GM12872 (cell line): Measurements from ENCODE around the gene PPP1R3F.

Source experiments
- TF ChIP-seq, protein P1 (sequence below): IDR thresholded peaks from 3 replicates; pipeline ENCODE4 v1.5.1; 2011; ENCODE audit warnings: low read depth, mild to moderate bottlenecking, low read length, moderate library complexity; ENCODE audit not compliant: insufficient read depth

Gene PPP1R3F

DNA sequence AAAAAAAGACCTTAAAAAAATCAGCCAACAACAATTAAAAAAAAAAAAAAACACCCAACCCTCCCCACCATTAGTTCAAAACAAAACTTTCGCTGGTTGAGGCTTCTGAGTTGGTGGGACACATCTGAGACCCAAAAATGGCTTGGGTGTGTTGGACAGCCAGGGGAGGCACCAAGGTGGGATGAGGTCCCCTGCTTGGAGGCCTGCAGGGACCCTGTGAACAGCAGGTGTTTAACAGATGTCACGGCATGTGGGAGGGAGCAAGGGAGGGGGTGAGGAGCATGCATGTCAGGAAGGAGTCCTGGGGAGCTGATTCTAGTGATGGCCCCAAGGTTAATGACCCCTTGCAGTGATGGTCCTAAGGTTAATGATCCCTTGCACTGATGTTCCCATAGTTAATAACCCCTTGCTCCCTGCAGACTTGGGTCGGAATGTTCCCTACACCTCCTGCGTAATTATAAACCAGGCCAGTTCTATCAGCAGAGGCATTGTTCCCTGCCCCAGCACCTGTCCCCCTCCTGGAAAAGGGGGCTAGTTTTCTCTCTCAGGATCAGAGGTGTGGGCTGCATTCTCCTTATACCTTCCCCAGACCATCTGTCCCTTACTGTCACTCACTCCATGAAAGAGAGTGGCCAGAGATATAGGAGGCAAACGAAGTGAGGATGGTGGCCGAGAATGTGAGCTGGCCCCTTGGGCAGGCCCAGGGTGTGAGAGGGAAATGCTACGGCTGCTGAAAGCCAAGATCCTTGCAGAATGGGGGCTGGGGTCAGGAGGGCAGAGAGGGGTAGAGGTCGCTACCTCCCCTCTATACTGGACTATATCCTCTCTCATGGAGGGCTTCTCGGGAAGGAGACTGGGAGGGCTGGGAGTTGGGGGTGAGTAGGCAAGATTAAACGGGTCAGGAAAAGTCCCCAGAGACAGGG is 2.8 kb upstream of the PPP1R3F start:
- TF ChIP-seq, protein P1, sequence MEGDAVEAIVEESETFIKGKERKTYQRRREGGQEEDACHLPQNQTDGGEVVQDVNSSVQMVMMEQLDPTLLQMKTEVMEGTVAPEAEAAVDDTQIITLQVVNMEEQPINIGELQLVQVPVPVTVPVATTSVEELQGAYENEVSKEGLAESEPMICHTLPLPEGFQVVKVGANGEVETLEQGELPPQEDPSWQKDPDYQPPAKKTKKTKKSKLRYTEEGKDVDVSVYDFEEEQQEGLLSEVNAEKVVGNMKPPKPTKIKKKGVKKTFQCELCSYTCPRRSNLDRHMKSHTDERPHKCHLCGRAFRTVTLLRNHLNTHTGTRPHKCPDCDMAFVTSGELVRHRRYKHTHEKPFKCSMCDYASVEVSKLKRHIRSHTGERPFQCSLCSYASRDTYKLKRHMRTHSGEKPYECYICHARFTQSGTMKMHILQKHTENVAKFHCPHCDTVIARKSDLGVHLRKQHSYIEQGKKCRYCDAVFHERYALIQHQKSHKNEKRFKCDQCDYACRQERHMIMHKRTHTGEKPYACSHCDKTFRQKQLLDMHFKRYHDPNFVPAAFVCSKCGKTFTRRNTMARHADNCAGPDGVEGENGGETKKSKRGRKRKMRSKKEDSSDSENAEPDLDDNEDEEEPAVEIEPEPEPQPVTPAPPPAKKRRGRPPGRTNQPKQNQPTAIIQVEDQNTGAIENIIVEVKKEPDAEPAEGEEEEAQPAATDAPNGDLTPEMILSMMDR = no peak

DNA sequence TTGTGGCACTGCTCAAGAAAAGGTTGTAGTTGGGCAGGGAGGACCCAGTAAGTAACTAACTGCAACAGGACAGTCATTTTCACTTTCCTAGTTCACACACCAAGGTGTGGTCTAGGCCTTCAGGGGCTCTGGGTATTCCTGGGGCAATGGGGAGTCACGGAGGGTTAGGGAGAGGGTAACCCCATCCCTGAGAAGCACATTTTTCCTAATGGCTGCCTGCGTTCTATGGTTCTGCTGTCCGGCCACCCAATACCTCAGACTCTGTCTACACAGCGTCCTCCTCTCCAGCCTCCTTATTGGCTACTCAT is 937 bp upstream of the PPP1R3F start:
- TF ChIP-seq, protein P1 = no peak

DNA sequence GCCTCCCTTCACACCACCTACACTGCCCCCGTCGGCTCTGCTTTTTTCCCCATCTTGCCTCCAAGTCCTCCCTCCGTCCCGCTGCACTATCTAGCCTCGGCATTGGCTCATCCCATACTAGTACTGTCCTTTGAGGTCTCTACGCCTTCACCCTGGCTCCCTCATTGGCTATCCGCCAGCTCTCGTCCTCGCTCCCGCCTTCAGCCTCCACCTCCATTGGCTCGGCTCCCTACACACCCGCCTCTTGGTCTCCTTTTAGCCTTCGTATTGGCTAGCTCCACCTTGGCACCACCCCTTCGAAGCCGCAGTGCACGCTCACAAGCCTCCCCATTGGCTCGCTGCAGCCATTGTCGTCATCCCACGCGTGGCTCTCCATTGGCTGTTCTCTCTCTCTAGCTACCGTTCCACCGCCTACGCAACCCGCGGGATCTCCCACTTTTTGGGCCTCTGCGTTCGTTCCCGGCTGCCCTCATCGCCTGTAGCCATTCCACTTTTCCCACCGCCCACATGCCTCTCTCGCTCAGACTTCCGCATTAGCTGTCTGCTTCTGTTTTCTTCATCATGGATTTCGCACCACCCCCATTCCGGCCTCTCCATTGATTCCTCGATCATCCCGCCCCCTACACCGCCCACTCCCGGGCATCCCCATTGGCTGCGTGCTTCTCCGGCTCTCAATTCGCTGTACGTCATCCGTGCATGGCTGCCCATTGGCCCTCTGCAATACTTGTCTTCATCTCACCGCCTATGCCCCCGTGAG is 405 bp upstream of the PPP1R3F start:
- TF ChIP-seq, protein P1 = no peak

DNA sequence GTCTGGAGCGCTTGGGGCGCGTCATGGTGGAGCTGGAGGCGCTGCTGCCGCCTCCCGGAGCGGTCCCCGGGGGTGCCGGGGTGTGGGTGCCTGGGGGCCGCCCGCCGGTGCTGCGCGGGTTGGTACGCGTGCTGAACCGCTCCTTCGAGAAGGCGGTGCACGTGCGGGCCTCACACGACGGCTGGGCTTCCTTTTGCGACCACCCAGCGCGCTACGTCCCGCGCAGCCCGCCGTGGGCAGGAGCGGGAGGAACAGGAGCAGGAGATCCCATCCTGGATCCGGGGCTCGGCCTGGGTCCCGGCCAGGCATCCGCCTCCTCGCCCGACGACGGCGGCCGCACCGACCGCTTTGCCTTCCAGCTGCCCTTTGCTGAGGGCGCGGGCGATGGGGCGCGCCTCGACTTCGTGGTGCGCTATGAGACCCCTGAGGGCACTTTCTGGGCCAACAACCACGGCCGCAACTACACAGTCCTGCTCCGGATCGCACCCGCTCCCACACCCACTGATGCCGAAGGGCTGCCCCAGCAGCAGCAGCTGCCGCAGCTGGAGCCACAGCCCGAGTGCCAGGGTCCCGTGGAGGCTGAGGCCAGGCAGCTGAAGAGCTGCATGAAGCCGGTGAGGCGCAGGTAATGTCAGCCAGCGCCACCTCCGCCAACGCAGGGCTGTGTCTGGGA is 792 bp downstream of the PPP1R3F start:
- TF ChIP-seq, protein P1 = no peak

DNA sequence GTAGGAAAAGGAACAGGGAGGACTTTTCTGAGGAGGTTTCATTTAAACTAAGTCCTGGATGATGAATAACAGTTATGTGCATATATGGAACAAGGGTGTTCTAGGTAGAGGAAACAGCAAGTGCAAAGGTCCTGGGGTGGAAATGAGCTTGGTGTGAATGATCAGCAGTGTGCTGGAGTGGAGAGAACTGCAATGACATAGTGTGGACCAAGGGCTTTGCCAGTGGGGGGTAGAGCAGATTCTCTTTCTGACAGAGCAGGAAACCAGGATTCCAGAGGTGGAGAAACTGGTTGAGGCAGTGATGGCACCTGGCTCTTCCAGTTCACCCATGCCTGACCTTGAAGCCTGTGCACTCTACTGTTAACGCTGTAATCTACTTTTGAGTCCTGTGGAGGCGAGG is 1.7 kb downstream of the PPP1R3F start:
- TF ChIP-seq, protein P1 = no peak

DNA sequence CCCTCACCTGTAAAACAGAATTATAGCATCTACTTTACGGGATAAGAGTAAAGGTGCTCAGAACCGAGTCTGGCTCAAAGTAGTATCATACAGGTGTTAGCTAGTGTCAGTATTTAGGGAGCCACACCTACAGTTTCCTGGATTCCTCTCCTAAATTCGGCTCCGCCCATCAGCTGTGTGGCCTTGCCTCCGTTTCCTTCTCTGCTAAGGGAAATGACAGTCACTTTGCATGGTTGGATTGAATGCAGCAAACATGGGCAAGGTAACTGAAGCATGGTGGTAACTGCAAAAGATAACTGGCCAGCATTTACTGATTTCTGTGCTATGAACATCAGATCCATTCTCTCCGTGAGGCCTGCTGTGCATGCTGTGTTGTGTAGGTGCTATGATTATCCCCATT is 2.8 kb downstream of the PPP1R3F start:
- TF ChIP-seq, protein P1 = no peak

DNA sequence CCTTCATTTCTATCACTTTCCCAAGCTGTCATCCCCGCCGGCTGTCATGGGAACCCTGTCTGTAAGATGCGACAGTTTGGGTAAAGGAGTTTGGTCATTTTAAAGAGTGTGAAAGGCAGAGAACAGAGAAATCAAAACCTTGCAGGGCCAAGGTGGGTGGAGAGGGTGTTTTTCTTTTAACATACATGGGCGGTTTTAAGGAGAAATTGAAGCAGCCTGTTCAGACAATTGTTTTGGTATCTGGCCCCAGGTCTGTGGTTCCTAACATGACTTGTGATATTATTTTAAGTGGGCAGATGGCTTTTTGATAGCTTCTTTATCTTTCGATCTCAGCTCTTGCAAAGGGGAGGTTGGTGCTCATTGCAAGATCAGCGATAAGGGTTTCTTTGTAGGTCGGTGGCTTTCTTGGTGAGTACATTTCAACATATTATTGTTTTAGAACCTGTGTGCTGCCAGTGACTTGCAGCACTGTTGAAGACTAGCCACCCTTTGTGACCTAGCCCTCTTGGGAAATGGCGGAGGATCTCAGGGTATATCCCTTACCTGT is 3.7 kb downstream of the PPP1R3F start:
- TF ChIP-seq, protein P1 = no peak
